ENCODE measurements around the gene VWCE. TPM values are rescaled to one million over a fixed set of nuclear protein-coding genes. Genes with fewer than 3 reads are reported as not detected.

The VWCE gene
- total and polyA plus RNA-seq, 7 donors, result 0.49 to 5.5 (median 0.61) TPM; not detected in 2

GRCh38 chr11:61268588-61269250 is 26.4 kb downstream of the VWCE start:
- WGBS, 2 donors, result 93% methylated on average over 15 of the region's 15 CpGs

GRCh38 chr11:61267437-61267841 is 27.7 kb downstream of the VWCE start:
- WGBS, 2 donors, result 18 to 70% methylated on average over 6 of the region's 6 CpGs
- intact Hi-C loops (cut with DNase I), result no loop called here
- Histone ChIP-seq H3K4me1 (no peaks in the 10 kb centered on the region), H3K4me3 (no peak overlapping the region), H3K27me3 (no peaks in the 10 kb centered on the region), H3K27ac (no peak overlapping the region), H3K9me3 (no peaks in the 10 kb centered on the region), H3K36me3 (no peaks in the 10 kb centered on the region)
- DNase-seq, result no peak
- TF ChIP-seq CTCF (IDR thresholded peaks at IDR 0.05) (no peak), POLR2A (IDR thresholded peaks at IDR 0.05) (no peak), POLR2AphosphoS5 (IDR thresholded peaks at IDR 0.05) (no peak), EP300 (IDR thresholded peaks at IDR 0.05) (no peak)

More at GRCh38 chr11:61268588-61269250, 26.4 kb downstream of the VWCE start:
- H3K9me3 ChIP-seq, result no peaks in the 10 kb centered on the region
- H3K36me3 ChIP-seq, result no peaks in the 10 kb centered on the region
- TF ChIP-seq CTCF (IDR thresholded peaks at IDR 0.05), result no peak
- TF ChIP-seq EP300 (IDR thresholded peaks at IDR 0.05), result no peak
- TF ChIP-seq POLR2A (IDR thresholded peaks at IDR 0.05), result no peak
- TF ChIP-seq POLR2AphosphoS5 (IDR thresholded peaks at IDR 0.05), result no peak
- intact Hi-C loops (cut with DNase I), result no loop called here
- no peak overlapping the region for H3K4me3 ChIP-seq
- no peaks in the 10 kb centered on the region for H3K4me1 ChIP-seq
- H3K27me3 ChIP-seq, result no peaks in the 10 kb centered on the region
- H3K27ac ChIP-seq, result no peak overlapping the region
- DNase-seq, result no peak

- H3K27me3 ChIP-seq, result no peaks in the 10 kb centered on the region
- TF ChIP-seq EP300 (IDR thresholded peaks at IDR 0.05) (no peak), CTCF (IDR thresholded peaks at IDR 0.05) (no peak), POLR2AphosphoS5 (IDR thresholded peaks at IDR 0.05) (no peak), POLR2A (IDR thresholded peaks at IDR 0.05) (no peak)
- H3K4me1 ChIP-seq, result no peaks in the 10 kb centered on the region
- H3K36me3 ChIP-seq, result no peaks in the 10 kb centered on the region
- no peak overlapping the region for H3K4me3 ChIP-seq
- 72 to 86% methylated on average over 4 of the region's 4 CpGs for WGBS, 2 donors
- no peaks in the 10 kb centered on the region for H3K9me3 ChIP-seq
- no peak overlapping the region for H3K27ac ChIP-seq
- intact Hi-C loops (cut with DNase I), result no loop called here
- no peak for DNase-seq
Measured at GRCh38 chr11:61266602-61267001, 28.5 kb downstream of the VWCE start.

GRCh38 chr11:61265357-61265756 is 29.8 kb downstream of the VWCE start:
- TF ChIP-seq POLR2AphosphoS5 (IDR thresholded peaks at IDR 0.05), result no peak
- TF ChIP-seq CTCF (IDR thresholded peaks at IDR 0.05), result no peak
- no peak for TF ChIP-seq EP300 (IDR thresholded peaks at IDR 0.05)
- no peak for TF ChIP-seq POLR2A (IDR thresholded peaks at IDR 0.05)
- intact Hi-C loops (cut with DNase I), result no loop called here
- no peak for DNase-seq

GRCh38 chr11:61264795-61265194 is 30.3 kb downstream of the VWCE start:
- H3K9me3 ChIP-seq, result no peaks in the 10 kb centered on the region
- intact Hi-C loops (cut with DNase I), result no loop called here
- H3K36me3 ChIP-seq, result no peaks in the 10 kb centered on the region
- no peak overlapping the region for H3K27ac ChIP-seq
- TF ChIP-seq POLR2AphosphoS5 (IDR thresholded peaks at IDR 0.05) (no peak), POLR2A (IDR thresholded peaks at IDR 0.05) (no peak), EP300 (IDR thresholded peaks at IDR 0.05) (no peak), CTCF (IDR thresholded peaks at IDR 0.05) (no peak)
- H3K4me1 ChIP-seq, result no peaks in the 10 kb centered on the region
- 73 to 91% methylated on average over 14 of the region's 14 CpGs for WGBS, 2 donors
- H3K4me3 ChIP-seq, result no peak overlapping the region
- H3K27me3 ChIP-seq, result no peaks in the 10 kb centered on the region
- DNase-seq, result no peak

More at GRCh38 chr11:61265357-61265756, 29.8 kb downstream of the VWCE start:
- H3K4me3 ChIP-seq, result no peak overlapping the region
- no peaks in the 10 kb centered on the region for H3K36me3 ChIP-seq
- H3K27ac ChIP-seq, result no peak overlapping the region
- 84 to 93% methylated on average over 14 of the region's 14 CpGs for WGBS, 2 donors
- H3K4me1 ChIP-seq, result no peaks in the 10 kb centered on the region
- no peaks in the 10 kb centered on the region for H3K9me3 ChIP-seq
- no peaks in the 10 kb centered on the region for H3K27me3 ChIP-seq
